PC-3 (cell line): ENCODE data around the gene RALGPS1. TPM values are rescaled to one million over a fixed set of nuclear protein-coding genes. Genes with fewer than 3 reads are reported as not detected.

Experiments used
- ATAC-seq: fragments of 200-7000 bp; cut with Tn5 transposase; 2 replicates; pipeline ENCODE4 v1.9.1; 2020; ENCODE audit warnings: mild to moderate bottlenecking, moderate library complexity
- BruUV-seq: library from RNA; stranded (reverse); fragments of 400-500 nt; replicated peaks from 2 replicates; lab custom pipeline; 2021; lab: Mats Ljungman, UMichigan
- CTCF ChIA-PET: fragments of 300-600 bp; sonication (Branson Sonifier 250); formaldehyde crosslinking; loops from one replicate; lab custom pipeline; 2022; ENCODE audit warnings: antibody characterized with exemption; lab: Charles Lee
- POLR2A ChIA-PET: fragments of 300-600 bp; sonication (Branson Sonifier 250); formaldehyde crosslinking; loops from one replicate; lab custom pipeline; 2022; ENCODE audit warnings: antibody characterized with exemption; ENCODE audit not compliant: unreplicated experiment; lab: Charles Lee
- DNase-seq: peaks from one replicate; pipeline ENCODE4 v3.0.0-alpha.2; 2015
- H2AFZ ChIP-seq: fragments of 300-600 bp; sonication (generic); 2 replicates; pipeline ENCODE4 v1.6.0; 2016; ENCODE audit warnings: antibody characterized with exemption, low read length
- H3F3A ChIP-seq: fragments of 300-600 bp; sonication (generic); one replicate; pipeline ENCODE4 v1.6.0; 2017; ENCODE audit warnings: antibody characterized with exemption, low read length, control low read depth, mild to moderate bottlenecking; ENCODE audit not compliant: unreplicated experiment
- H3K27ac ChIP-seq: fragments of 300-600 bp; sonication (generic); 2 replicates; pipeline ENCODE4 v1.5.1; 2016; ENCODE audit warnings: mild to moderate bottlenecking, low read length
- H3K27me3 ChIP-seq: fragments of 300-600 bp; sonication (generic); 2 replicates; pipeline ENCODE4 v1.6.1; 2016; ENCODE audit warnings: low read length, mixed read lengths
- H3K36me3 ChIP-seq: fragments of 300-600 bp; sonication (generic); 2 replicates; pipeline ENCODE4 v1.6.1; 2016; ENCODE audit warnings: low read depth, mixed run types, low read length, mixed read lengths
- H3K4me1 ChIP-seq: fragments of 300-600 bp; sonication (generic); 2 replicates; pipeline ENCODE4 v1.5.1; 2016; ENCODE audit warnings: low read length; ENCODE audit not compliant: insufficient read depth
- H3K4me2 ChIP-seq: fragments of 300-600 bp; sonication (generic); 2 replicates; pipeline ENCODE4 v1.6.0; 2016; ENCODE audit warnings: low read length
- H3K4me3 ChIP-seq: fragments of 300-600 bp; sonication (generic); 2 replicates; pipeline ENCODE4 v1.5.1; 2016; ENCODE audit warnings: mild to moderate bottlenecking, low read length, mixed read lengths
- H3K79me2 ChIP-seq: fragments of 300-600 bp; sonication (generic); 2 replicates; pipeline ENCODE4 v1.6.1; 2017; ENCODE audit warnings: low read length, mixed read lengths
- H3K9ac ChIP-seq: fragments of 300-600 bp; sonication (generic); 2 replicates; pipeline ENCODE4 v1.6.0; 2016; ENCODE audit warnings: mild to moderate bottlenecking, low read length
- H3K9me2 ChIP-seq: fragments of 300-600 bp; sonication (generic); replicated peaks from 2 replicates; pipeline ENCODE4 v1.6.1; 2016; ENCODE audit warnings: mixed run types, low read length, mixed read lengths
- H3K9me3 ChIP-seq: fragments of 300-600 bp; sonication (generic); 2 replicates; pipeline ENCODE4 v1.6.1; 2016; ENCODE audit warnings: low read length, mixed read lengths
- H4K20me1 ChIP-seq: fragments of 300-600 bp; sonication (generic); 2 replicates; pipeline ENCODE4 v1.6.1; 2016; ENCODE audit warnings: low read length, mixed read lengths
- CTCF ChIP-seq: fragments of 300-600 bp; sonication (generic); conservative IDR thresholded peaks from 2 replicates; pipeline ENCODE4 v1.5.1; 2017; ENCODE audit warnings: antibody characterized with exemption, low read depth, mild to moderate bottlenecking, low read length
- EZH2 ChIP-seq: fragments of 300-600 bp; sonication (generic); IDR thresholded peaks from one replicate; pipeline ENCODE4 v1.6.1; 2017; ENCODE audit warnings: antibody characterized with exemption, mild to moderate bottlenecking, low read length; ENCODE audit not compliant: unreplicated experiment
- EZH2phosphoT487 ChIP-seq: fragments of 300-600 bp; sonication (generic); IDR thresholded peaks from 2 replicates; pipeline ENCODE4 v1.6.1; 2018; ENCODE audit warnings: mild to moderate bottlenecking, antibody characterized with exemption, low read length, borderline replicate concordance
- intact Hi-C: fragments of 100-400 bp; cut with micrococcal nuclease; formaldehyde crosslinking; loops from 2 replicates; pipeline ENCODE4 v1.9.0; 2023
- total RNA-seq: library from RNA; depleted of rRNA; stranded (reverse); fragments of >200 nt; gene quantifications from 2 replicates; pipeline ENCODE4 v1.2.3, GENCODE V29; 2014

RALGPS1 gene
- total RNA-seq, 1 experiment from 2014 or later, result 10.2 TPM

- ChIA-PET POLR2A (no interaction called here), CTCF (no interaction called here)
- Histone ChIP-seq H3K9me2 (no peaks in the 10 kb centered on the region), H2AFZ (0 out of 2 replicates have a peak overlapping the region, but pooled peaks have one; percentile 25), H4K20me1 (no peaks in the 10 kb centered on the region), H3K4me1 (peaks cover 17% of the 10 kb centered on the region), H3K9ac (no peak overlapping the region), H3K4me3 (no peak overlapping the region), H3K4me2 (peak overlapping the region; percentile 19; the same call in 1 of the 2 replicates), H3K79me2 (no peaks in the 10 kb centered on the region), H3K27ac (no peak overlapping the region), H3K9me3 (no peaks in the 10 kb centered on the region), H3F3A (no peaks in the 10 kb centered on the region), H3K36me3 (no peaks in the 10 kb centered on the region), H3K27me3 (no peaks in the 10 kb centered on the region)
- BruUV-seq, result no TSS peak
- intact Hi-C loops, result no loop called here
- TF ChIP-seq EZH2phosphoT487 (no peak), EZH2 (no peak), CTCF (no peak)
- ATAC-seq (peak; percentile 79), DNase-seq (peak; percentile 75)
These were observed 252.3 kb downstream of the RALGPS1 start for GRCh38 chr9:127166651-127167524.

- no peak for ATAC-seq
- no peaks in the 10 kb centered on the region for H4K20me1 ChIP-seq
- intact Hi-C loops, result no loop called here
- no peak for TF ChIP-seq CTCF
- TF ChIP-seq EZH2, result no peak
- TF ChIP-seq EZH2phosphoT487, result no peak
- H2AFZ ChIP-seq, result no peak overlapping the region
- H3F3A ChIP-seq, result no peaks in the 10 kb centered on the region
- CTCF ChIA-PET, result no interaction called here
- H3K9me3 ChIP-seq, result no peaks in the 10 kb centered on the region
- no peaks in the 10 kb centered on the region for H3K9me2 ChIP-seq
- DNase-seq, result no peak
- no peaks in the 10 kb centered on the region for H3K36me3 ChIP-seq
- H3K27me3 ChIP-seq, result no peaks in the 10 kb centered on the region
- no peak overlapping the region for H3K9ac ChIP-seq
- no peak overlapping the region for H3K4me2 ChIP-seq
- POLR2A ChIA-PET, result no interaction called here
- no peaks in the 10 kb centered on the region for H3K79me2 ChIP-seq
- H3K4me3 ChIP-seq, result no peak overlapping the region
- H3K4me1 ChIP-seq, result peaks cover 17% of the 10 kb centered on the region
- H3K27ac ChIP-seq, result no peak overlapping the region
- no TSS peak for BruUV-seq
These were observed 253.2 kb downstream of the RALGPS1 start for GRCh38 chr9:127167560-127168326.
